Measurements from ENCODE around the gene SIRPA. TPM values are rescaled to one million over a fixed set of nuclear protein-coding genes. Genes with fewer than 3 reads are reported as not detected.

Gene SIRPA
- total and polyA plus RNA-seq, 2 of the 4 experiments (the other 2 are of a cell fraction): 9.9 to 40.2 TPM

DNA sequence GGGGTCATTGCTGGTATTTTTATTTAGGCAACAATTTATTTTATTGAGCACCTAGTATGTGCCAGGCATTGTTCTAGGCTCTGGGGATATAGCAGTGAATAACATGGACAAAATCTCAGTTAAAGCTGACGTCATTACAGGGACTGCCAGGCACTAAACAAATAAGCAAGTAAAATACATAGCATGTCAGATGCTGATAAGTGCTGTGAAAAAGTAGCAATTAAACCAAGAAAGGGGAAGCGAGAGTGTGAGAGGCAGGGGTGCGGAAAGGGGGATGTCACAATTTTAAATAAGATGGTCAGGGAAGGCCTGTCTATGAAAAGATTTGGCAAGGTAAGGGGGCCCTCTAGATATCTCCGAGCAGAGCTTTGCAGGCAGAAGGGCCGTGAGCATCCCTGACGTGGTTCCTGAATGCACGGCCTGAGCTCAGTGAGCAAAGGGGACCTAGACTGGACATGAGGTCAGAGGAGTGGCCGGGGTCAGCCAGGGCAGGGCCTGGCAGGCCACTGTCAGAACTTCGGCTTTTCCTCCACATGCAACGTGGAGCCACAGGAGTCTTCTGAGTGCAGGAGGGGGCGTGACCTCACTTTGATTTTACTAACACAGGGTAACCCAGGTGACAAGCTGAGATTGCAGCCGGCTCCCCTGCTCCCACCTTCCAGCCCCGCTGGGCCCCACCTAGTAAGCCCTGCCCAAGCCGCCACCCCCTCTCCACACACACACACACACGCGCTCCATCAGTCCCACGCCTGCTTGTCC lies 24.2 kb upstream of the SIRPA start:
- ATAC-seq (ENCODE audit: low read depth): no peak
- no peak overlapping the region for H3K9ac ChIP-seq (ENCODE audit: low read depth, low read length)
- intact Hi-C loops (cut with micrococcal nuclease) (no loop called here), in situ Hi-C loops (cut with MboI; ENCODE audit: low sequenced_read_pairs) (no loop called here), dilution Hi-C loops (cut with HindIII; ENCODE audit: low sequenced_read_pairs, unreplicated experiment) (no loop called here)
- H3K4me3 ChIP-seq (ENCODE audit: insufficient read depth, low read depth, low read length): no peak overlapping the region
- no peak overlapping the region for H3K14ac ChIP-seq (replicated peaks; ENCODE audit: low read depth, low read length)
- no peaks in the 10 kb centered on the region for H3K36me3 ChIP-seq (ENCODE audit: control insufficient read depth, insufficient read depth, low read length)
- TF ChIP-seq CEBPB (IDR thresholded peaks at IDR 0.05; ENCODE audit: low read depth, low read length) (no peak), MXI1 (IDR thresholded peaks at IDR 0.05; ENCODE audit: borderline replicate concordance, low read depth, low read length) (no peak), MAFK (IDR thresholded peaks at IDR 0.05; ENCODE audit: low read depth, low read length) (no peak), SMC3 (IDR thresholded peaks at IDR 0.05; ENCODE audit: low read depth, low read length) (no peak), RFX5 (IDR thresholded peaks at IDR 0.05; ENCODE audit: low read depth, low read length) (no peak), NFE2L2 (IDR thresholded peaks at IDR 0.05; ENCODE audit: low read depth, low read length) (no peak)
- H4K5ac ChIP-seq (ENCODE audit: low read depth, low read length): no peak overlapping the region
- no peaks in the 10 kb centered on the region for H4K20me1 ChIP-seq (ENCODE audit: insufficient read depth, low read length)
- ChIA-PET CTCF (interaction anchor here (0.7 kb wide), 1 partner anchor 16 kb away, joined by 3 read pairs; no protein-coding TSS in a partner anchor), POLR2A (ENCODE audit: unreplicated experiment) (interaction anchor here (0.6 kb wide), 2 partner anchors 67 to 461 kb away, joined by 3 read pairs; no protein-coding TSS in a partner anchor)
- 48% methylated on average over 4 of the region's 17 CpGs; no CpG with 5 or more reads in 1 of the 2 experiments for WGBS, 2 experiments (ENCODE audit: extremely low coverage in 2 of 2, insufficient read length in 1 of 2)
- H2AK9ac ChIP-seq (replicated peaks; ENCODE audit: low read depth, low read length, poor library complexity): no peak overlapping the region
- no peak overlapping the region for H3K4ac ChIP-seq (ENCODE audit: low read depth, low read length)
- no peaks in the 10 kb centered on the region for H3K9me1 ChIP-seq (ENCODE audit: insufficient read depth, low read length)
- H4K91ac ChIP-seq (ENCODE audit: insufficient read depth, low read depth, low read length): no peak overlapping the region
- H2AFZ ChIP-seq (replicated peaks; ENCODE audit: low read length, poor library complexity): no peak overlapping the region
- H2BK15ac ChIP-seq (ENCODE audit: low read depth, low read length): no peak overlapping the region
- BruUV-seq (replicated peaks): no TSS peak
- H3K9me3 ChIP-seq (ENCODE audit: control insufficient read depth, insufficient read depth, low read length): 0 out of 2 replicates have a peak, but pooled peaks cover 2% of the 10 kb centered on the region
- no peaks in the 10 kb centered on the region for H3K79me1 ChIP-seq (ENCODE audit: low read depth in 1 of 2, low read length in 2 of 2)
- H3K56ac ChIP-seq (ENCODE audit: extremely low read depth, insufficient read depth, low read length): no peak overlapping the region
- no peak overlapping the region for H3K4me2 ChIP-seq (ENCODE audit: low read depth, low read length)
- H2BK120ac ChIP-seq (ENCODE audit: low read depth, low read length): no peak overlapping the region
- DNase-seq: peak; percentile 21
- H3K27me3 ChIP-seq (ENCODE audit: control insufficient read depth, insufficient read depth, low read length): peaks cover 13% of the 10 kb centered on the region
- H3K18ac ChIP-seq (ENCODE audit: low read depth, low read length): no peak overlapping the region
- peaks cover 1% of the 10 kb centered on the region; the same call in 1 of the 2 replicates for H3K4me1 ChIP-seq (ENCODE audit: control insufficient read depth, insufficient read depth, low read length)
- H3K27ac ChIP-seq (ENCODE audit: insufficient read depth, low read length): no peak overlapping the region
- no peak overlapping the region for H4K8ac ChIP-seq (ENCODE audit: low read depth in 2 of 2, low read length in 2 of 2)
- no peak overlapping the region for H2BK20ac ChIP-seq (ENCODE audit: low read depth, low read length)
- H2BK5ac ChIP-seq (ENCODE audit: low read depth, low read length, poor library complexity, severe bottlenecking): no peak overlapping the region
- no peak overlapping the region for H2AK5ac ChIP-seq (ENCODE audit: low read depth, low read length)
- no peak overlapping the region for H3K23ac ChIP-seq (ENCODE audit: low read depth, low read length)
